NK-92 treated with Interleukin-12 subunit alpha and Interleukin-12 subunit beta, amount 100 ng/mL, for 24 hours (cell line): Measurements from ENCODE around the gene ZNF169.
"Not testable (repeated sequence)": the region's sequence is repeated elsewhere in the genome, so short reads cannot be mapped to it uniquely, and the experiment has no call there.

ENCODE experiments used
- DNase-seq: peaks from one replicate; lab custom pipeline; 2025; lab: John Stamatoyannopoulos, UW

ZNF169 gene

GRCh38 chr9:94259077-94259862 is at the start of gene ZNF169:
ZNF169 (plus strand) TSS chr9:94259298; CDS start chr9:94278813, 19,515 bp downstream.
- peak; percentile 77 for DNase-seq

- DNase-seq, result no peak
Measured at GRCh38 chr9:94210616-94211603, 48.2 kb upstream of the ZNF169 start.

GRCh38 chr9:94212091-94212490 is 47.0 kb upstream of the ZNF169 start:
- no peak for DNase-seq

GRCh38 chr9:94212531-94212930 is 46.6 kb upstream of the ZNF169 start:
- no peak for DNase-seq

- peak; percentile 22 for DNase-seq
Measured at GRCh38 chr9:94213511-94214124, 45.5 kb upstream of the ZNF169 start.

GRCh38 chr9:94222870-94223269 is 36.2 kb upstream of the ZNF169 start:
- DNase-seq, result no peak

- not testable (repeated sequence) for DNase-seq
Measured at GRCh38 chr9:94225413-94225812, 33.7 kb upstream of the ZNF169 start.

- no peak for DNase-seq
Measured at GRCh38 chr9:94228616-94229015, 30.5 kb upstream of the ZNF169 start.

GRCh38 chr9:94232428-94232827 is 26.7 kb upstream of the ZNF169 start:
- no peak for DNase-seq

GRCh38 chr9:94241098-94241497 is 18.0 kb upstream of the ZNF169 start:
- DNase-seq, result not testable (repeated sequence)

GRCh38 chr9:94245651-94246050 is 13.4 kb upstream of the ZNF169 start:
- DNase-seq, result no peak

- DNase-seq, result no peak
Measured at GRCh38 chr9:94250456-94250855, 8.6 kb upstream of the ZNF169 start.

- DNase-seq, result no peak
Measured at GRCh38 chr9:94256007-94256406, 3.1 kb upstream of the ZNF169 start.

GRCh38 chr9:94265626-94266402 is 6.7 kb downstream of the ZNF169 start:
- DNase-seq, result not testable (repeated sequence)

- DNase-seq, result no peak
Measured at GRCh38 chr9:94269264-94269663, 10.2 kb downstream of the ZNF169 start.

GRCh38 chr9:94270009-94270408 is 10.9 kb downstream of the ZNF169 start:
- no peak for DNase-seq

GRCh38 chr9:94277029-94277428 is 17.9 kb downstream of the ZNF169 start:
- DNase-seq, result not testable (repeated sequence)

GRCh38 chr9:94277885-94278536 is 18.9 kb downstream of the ZNF169 start:
- DNase-seq, result no peak

GRCh38 chr9:94280409-94280989 is 21.4 kb downstream of the ZNF169 start:
- DNase-seq, result no peak

- DNase-seq, result no peak
Measured at GRCh38 chr9:94281101-94281500, 22.0 kb downstream of the ZNF169 start.

- no peak for DNase-seq
Measured at GRCh38 chr9:94286116-94286515, 27.0 kb downstream of the ZNF169 start.
